COR-L47 (cell line): Measurements from ENCODE around the gene TUBA4A.

Experiments
- DNase-seq: peaks from one replicate; lab custom pipeline; 2025; lab: John Stamatoyannopoulos, UW

The TUBA4A gene

DNA sequence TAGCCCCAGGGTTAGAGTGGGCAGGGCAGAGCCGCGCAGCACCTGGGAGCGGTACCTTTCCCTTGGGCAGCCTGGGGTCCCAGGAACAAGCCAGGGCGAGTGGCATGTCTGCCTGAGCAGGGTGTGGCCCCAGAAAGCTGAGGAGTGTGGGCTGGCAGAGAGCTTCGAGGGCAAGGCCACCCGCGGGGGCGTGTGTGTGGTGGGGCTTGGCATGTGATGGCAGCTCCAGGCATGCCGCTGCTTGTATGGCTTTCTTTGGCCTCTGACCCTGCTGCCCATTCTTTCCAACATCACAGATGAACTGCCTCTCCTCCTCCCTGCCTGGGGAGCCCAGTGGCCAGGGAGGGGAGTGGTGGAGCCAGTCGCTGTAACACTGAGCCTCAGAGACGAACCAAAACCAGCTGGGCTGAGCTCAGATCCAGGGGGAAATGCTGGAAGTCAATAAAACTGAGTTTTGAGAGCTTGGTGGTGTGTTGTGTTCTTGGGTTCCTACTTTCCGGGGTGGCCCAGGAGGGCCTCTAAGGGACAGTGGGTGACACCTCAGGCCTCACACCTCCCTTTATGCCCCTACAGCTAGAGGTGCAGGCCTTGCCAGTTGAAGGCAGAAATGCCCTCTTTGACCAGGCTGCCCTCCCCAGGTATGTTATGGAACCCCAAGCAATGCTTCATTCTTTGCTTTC lies 32.9 kb upstream of the TUBA4A start:
- no peak for DNase-seq

DNA sequence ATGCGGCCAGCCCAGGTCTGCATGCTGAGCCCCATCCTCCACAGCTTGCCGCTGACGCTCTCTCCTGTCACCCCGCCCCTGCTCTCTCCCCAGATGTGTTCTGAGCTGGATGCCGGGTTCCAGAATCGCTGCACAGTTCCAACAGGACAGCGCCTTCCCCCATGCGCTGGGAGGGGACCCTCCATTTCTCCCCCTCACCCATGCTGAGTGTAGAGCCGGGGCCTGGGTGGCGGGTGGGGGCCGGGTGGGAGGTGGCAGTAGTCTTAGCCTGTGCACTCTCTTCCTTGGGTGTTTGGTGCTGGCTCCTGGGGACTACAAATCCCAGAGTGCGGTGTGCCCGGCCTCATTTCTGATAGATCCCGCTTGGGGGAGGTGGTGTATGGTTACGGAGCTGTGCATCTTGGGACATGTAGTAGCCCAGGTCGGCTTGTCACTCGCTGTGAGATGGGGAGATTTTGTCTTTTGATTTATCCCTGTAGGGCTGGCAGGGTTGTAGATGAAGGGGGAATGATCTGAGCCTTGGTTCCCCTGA lies 32.2 kb upstream of the TUBA4A start:
- no peak for DNase-seq

DNA sequence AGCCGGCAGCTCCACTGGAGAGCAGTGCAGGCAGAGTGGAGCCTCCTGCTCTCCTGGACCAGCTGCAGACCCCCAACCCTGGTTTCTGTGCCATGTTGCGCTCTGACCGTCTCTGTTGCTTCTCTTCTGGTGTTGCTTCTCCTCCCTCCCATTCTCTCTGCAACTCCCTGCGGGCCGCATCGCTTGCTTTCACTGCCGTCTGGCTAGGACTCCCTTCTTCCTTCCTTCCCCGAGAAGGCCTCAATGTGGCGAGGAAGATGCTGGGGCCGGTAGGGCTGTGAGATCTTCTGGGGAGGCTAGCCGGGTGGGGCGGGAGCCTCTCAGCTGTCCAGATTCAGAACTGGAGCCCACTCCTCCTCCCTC lies 31.6 kb upstream of the TUBA4A start:
- no peak for DNase-seq

DNA sequence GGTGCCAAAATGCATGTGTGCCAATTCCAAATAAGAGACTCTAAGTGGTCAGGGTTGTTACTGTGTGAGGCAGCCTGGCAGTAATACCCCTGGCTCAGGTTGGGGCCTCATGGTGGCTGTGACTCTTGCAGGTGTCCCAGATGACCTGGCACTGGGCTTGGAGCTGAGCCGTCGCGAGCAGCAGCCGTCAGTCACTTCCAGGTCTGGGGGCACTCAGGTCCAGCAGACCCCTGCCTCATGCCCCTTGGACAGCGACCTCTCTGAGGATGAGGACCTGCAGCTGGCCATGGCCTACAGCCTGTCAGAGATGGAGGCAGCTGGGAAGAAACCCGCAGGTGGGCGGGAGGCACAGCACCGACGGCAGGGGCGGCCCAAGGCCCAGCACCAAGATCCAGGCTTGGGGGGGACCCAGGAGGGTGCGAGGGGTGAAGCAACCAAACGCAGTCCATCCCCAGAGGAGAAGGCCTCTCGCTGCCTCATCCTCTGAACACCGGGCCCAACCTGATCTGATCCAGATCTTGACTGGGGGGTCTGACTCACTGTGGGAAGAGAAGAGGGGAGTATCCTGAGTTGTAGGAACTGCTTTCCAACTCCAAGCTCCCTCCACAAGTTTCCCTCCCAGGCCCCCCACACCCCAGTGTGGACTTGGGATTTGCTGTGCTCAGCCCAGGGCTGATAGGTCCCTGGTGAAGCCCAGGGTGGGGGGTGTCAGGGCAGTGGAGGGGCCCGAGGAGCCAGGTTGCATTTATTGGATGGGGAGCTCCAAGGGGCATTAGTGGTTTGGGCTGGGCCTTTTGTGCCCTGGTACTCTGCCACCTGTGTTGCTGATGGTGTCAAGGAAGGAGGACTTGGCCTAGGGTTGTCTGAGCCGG lies 31.0 kb upstream of the TUBA4A start:
- DNase-seq, result no peak

DNA sequence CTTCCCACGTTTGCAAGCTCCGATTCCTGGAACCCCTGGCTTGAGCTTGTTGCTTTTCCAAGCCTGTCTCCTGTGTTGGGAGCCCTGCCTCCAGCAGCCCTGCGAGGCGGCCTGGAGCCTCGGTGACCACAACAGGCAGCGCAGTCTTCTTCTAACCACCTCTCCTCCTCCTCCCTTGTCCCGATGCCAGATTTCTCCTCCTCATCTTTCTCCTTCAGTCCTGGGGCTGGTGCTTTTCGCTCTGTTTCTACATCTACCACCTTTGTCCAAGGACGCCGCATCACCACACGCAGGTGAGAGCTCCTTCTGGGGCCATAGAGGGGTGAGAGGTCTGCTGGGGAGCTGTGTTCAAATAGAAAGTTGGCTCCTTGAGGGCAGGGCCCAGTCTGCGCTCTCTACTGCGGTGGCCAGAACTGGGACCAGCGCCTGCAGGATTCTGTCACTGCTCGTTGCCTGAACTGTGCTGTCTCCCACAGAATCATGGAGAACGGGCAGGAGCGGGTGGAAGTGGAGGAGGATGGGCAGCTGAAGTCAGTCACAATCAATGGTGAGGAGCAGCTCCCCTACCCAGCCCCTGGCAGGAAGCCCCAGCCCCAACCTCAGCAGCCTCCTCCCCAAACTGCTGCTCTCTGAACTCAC lies 29.3 kb upstream of the TUBA4A start:
- DNase-seq, result no peak

DNA sequence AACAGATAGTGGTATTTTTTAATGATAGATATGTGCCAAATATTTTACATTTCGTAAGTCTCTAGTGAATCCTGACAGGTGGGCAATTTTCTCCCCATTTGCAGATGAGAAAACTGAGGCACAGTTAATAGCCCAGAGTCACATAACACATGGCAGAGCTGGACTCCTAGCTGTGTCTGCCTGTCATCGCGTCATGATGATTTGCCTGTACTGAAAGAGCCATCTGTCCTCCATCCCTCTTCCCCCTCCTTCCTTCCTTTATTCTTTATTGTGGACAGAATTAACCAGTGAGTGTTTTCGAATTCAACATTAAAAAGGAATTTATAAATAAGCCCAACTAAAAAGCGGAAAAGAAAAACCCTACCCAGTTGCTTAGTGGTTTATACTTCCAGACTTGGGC lies 28.7 kb upstream of the TUBA4A start:
- DNase-seq, result no peak

DNA sequence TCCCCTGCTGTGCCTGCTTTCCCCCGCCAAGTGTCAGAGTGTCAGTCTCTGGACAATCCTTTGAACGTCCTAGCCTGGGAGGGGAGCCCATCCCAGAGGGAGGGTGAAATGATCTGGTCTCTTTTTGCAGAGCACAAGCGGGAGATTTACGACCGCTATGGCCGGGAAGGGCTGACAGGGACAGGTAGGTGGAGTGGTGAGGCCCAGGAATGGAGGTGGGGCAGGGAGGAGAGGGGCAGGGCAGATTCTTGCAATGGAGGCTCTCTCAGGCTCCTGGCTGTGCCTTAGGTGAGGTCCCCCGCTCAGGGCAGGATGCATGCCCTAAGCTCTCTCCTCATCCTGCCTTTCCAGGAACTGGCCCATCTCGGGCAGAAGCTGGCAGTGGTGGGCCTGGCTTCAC lies 27.9 kb upstream of the TUBA4A start:
- no peak for DNase-seq

DNA sequence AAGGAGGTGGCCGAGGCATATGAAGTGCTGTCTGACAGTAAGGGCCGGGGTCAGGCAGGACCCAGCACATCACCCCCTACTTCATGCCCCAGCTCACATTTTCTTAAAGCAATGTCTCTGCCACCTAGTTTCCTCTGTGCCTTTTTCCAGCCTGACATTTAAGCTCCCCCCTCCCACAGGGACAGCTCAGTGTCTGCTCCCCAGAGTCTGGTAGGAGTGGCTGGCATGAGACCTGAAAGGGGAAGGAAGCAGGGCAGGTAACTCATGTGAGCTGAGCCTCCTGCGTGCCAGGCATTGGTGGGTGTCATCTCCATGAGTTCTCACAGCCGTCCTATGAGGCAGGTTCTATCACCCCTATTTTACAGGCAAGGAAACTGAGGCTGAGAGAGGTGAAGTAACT lies 26.9 kb upstream of the TUBA4A start:
- no peak for DNase-seq

DNA sequence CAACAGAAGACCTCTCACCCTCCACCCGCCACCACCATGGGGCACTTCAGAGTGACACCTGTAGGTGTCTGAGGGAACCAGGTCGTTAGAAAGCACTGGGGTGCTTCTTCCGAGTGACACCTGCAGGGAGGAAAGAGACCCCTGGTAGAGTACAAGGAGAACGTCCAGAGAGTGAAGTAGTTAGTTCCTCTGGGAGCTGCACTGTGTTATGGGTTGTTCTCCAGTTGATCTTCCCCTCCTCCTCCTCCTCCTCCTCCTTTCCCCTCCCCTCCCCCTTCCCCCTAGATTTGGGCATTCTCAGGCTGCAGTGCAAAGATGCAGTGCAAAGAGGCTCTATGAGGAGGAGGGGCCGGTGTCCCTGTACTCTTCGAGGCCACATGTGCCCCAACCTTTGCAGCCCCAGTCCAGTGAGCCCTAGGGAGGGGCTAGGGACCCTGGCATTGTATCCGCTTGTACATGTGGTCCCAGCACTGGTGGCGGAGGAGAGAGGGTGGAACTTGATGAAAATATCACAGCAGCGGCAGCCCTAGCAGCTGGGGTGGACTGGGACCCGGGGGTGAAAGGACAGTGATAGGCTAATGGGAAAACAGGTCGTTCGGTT lies 26.3 kb upstream of the TUBA4A start:
- DNase-seq, result no peak

DNA sequence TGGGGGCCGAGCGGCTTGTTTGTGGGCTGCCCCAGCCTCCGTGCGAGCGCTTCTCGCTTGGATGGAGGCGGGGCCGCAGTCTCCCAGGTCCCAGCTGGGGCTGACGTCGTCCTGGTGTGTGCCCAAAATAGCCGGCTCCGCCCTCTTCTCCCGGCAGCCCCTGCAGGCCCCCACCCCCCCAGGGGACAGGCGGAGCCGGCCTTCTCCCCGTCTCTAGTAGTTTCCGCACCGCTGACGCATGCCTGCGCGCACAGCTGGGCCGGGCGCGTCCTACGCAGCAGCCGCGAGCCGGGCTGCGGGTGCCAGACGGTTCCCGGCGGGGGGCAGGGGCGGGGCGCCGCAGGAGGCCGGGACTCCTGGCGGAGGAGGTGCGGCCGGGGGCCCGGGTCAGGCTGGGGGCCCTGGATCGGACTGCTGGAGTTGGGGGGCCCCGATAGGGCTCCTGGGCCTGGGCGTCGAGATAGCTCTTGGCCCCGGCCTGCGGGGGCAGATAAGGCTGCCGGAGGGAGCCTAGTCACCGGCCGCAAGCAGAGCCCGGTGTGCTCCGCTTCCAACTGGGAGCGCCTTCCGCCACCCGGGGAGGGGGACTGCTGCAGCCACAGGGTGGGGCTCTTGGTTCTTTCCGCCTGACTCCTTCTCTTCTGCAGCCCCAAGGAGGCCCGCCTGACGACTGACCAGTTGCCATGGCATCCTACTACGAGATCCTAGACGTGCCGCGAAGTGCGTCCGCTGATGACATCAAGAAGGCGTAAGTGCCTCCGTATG lies 25.6 kb upstream of the TUBA4A start, which contains the start of gene DNAJB2:
TSS of gene DNAJB2 (plus strand) at position 216 of the 765 bp plus-strand sequence. CDS start at position 684, 468 bp downstream.
- DNase-seq, result peak; percentile 98

DNA sequence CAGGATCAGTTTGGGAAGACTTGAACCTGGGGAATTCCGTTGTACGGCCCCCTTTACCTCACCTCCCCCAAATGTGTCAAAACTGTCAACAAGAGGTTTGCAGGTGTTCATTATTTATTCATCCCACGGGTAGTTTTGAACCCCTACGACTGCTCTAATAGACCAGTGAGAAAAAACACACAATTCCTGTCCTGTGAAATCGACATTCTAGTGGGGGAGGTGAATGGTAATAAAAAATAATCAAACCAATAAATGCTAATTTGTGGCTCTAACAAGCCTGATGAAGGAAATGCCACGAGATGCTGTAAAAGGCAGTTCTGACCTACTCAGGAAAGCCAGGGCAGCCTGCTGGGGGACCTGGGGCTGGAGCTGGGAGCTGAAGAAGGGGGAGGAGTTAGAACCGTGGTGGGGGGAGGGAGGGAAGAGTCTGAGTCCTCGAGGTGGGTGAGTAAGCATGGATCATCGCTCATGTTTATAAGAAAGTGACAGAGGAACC lies 25.0 kb upstream of the TUBA4A start:
- DNase-seq, result no peak

DNA sequence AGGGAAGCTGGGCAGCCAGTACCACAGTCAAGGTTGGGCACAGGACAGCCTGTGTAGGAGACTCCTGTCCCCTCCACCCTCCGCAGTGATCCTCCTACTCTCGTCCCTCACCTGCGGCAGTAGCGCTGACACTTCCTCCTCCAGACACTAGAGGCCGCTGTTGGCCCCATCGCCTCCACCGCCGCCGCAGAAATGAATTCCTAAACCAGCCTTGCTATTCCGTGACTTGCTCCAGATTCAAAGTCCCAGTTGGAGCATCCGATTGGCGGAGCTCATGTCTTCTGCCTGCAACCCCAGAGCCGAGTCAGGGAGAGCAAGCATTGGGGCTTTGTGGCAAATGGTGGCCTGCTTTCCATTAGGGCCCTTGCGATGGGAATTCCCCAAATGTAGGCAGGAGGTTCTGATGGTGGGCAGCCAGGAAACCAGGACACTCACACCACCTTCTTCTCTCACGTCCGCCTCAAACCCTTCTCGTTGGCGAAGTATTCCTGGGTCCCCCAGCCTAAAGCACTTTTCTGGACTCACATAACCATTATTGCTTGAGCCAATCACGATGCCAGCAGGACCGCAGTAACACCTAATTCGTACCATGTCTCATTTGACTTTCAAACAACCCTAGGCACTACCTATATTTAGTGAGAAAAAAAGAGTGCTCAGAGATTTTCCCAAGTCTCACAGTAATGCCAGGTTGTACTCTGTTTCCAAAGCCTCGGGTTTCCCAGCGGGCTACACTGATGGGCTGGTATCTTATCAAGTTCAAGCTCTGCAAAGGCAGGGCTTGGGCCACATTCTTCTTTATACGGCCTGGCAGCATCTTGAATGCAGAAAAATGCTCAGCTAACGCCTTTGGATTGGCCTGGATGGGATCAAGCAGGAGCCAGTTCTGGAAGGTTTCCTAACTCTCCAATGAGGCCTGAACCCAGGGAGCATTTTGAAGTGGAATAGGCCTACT lies 24.3 kb upstream of the TUBA4A start:
- peak; percentile 69 for DNase-seq

DNA sequence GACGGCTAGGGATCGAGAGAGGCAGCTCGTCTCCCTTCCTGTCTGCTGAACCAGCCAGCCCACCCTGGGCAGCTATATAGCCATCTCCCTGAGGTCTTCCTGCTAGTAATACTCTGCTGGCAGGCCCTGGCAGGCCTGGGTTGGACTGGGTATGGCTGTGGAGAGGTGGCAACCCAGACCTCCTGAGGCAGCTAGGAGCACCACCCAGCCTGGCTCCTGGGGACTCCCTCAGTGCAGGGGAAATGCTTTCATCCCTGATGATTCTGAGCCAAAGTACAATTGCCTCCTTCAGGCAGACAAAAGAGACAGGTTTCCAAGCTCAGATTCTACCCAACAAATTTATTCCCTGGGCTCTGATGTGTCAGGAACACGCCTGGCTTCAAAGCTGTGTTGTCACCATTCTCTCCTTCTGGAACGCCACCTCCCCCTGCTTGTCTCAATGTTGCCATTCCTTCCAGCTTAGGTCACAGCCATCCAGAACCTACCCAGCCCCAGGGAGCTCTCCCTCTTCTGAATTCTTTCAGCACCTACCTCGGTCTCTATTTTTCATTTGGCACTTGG lies 20.7 kb upstream of the TUBA4A start:
- no peak for DNase-seq

DNA sequence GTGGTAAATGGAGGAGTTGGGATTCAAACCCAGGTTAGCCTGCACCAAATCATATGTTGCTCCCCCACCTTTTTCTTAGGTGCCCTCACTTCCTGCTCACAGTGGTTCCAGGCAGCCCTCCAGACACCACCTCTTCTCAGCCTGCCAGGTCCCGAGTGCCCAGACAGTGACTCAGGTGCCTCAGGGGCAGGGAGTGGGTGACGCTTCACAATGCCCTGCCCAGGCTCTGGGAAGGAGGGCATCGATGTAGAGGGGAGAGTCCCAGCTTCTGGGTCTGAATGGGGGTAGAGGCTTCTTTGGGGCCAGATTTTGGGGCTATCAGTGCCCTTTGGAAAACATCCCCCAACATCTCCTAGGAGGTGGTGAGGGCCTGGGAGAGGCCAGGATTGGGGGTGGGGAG lies 20.2 kb upstream of the TUBA4A start:
- DNase-seq, result no peak

DNA sequence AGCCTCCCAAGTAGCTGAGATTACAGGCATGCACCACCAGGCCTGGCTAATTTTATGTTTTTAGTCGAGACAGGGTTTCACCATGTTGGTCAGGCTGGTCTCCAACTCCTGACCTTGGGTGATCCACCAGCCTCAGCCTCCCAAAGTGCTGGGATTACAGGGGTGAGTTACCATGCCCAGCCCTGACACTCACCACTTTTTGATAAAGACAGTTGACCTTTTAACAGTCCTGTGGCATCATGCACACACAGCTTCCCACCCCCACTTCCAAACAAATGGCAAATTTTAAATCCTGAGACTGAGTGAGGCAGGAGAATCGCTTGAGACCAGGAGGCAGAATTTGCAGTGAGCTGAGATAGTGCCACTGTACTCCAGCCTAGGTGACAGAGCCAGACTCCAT lies 19.3 kb upstream of the TUBA4A start:
- DNase-seq, result no peak

DNA sequence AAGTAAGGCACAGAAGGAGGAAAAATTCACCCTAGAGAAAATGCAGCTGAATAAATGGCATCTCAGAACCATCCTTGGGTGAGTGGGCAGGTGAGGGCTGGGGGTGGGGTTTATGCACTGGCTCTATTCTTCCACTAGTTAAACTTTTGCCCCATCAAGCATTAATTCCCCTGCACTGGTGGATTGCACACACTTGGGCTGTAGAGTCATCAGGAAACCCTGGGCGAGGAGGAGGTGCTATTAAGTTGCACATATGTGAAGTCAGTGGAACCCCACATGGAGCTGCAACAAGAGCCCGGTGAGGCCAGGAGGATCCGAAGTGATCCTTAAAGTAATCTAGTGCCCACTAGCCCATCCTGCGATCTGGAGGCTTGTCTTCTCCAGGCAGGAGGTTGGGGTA lies 18.6 kb upstream of the TUBA4A start:
- DNase-seq, result no peak

DNA sequence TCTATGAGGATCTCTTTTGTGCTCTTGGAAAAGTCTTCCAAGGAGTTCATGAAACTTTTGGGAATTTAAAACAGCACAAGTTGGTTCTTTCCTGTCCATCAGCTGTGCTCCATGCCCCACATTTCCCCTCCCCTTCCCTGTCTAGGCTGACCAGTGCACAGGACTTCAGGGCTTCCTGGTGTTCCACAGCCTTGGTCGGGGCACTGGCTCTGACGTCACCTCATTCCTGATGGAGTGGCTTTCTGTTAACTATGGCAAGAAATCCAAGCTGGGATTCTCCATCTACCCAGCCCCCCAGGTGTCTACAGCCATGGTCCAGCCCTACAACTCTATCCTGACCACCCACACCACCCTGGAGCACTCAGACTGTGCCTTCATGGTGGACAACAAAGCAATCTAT lies 17.3 kb upstream of the TUBA4A start:
- DNase-seq, result no peak

DNA sequence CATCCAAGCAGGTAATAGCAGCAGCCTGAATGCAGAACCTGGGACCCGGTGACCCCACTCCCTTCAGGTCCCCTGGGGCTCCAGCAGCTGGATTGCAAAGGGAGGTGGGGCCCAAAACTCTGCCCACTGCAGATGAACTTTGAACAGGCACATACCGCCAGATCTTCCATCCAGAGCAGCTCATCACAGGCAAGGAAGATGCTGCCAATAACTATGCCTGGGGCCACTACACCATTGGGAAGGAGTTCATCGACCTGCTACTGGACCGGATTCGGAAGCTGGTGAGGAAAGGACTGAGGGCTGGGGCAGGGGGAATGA lies 16.3 kb upstream of the TUBA4A start:
- no peak for DNase-seq

DNA sequence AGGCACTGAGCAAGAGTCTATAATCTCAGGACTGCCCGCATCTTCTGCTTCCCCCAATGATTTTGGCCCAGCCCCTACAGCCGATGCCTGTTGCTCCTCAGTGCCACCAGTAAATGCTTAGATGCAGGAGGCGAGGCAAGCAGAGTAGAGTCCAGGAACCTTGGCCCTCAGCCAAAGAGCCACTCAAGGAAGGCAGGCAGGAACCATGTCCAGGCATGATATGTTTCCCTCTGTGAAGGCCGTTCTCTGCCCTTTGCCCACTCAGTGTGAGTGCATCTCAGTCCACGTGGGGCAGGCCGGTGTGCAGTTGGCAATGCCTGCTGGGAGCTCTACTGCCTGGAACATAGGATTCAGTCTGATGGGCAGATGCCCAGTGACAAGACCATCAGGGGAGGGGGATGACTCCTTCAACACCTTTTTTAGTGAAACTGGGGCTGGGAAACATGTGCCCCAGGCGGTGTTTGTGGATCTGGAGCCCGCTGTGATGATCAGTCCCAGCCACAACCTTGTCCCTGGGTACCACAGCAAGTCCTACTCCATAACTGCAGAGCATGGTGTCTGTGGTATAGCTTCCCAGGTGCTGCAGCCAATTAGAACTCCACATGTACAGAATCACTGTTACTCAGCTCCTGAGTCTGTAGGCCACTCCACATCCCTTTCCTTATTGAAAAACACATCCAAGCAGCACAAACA lies 15.8 kb upstream of the TUBA4A start:
- DNase-seq, result peak; percentile 43

DNA sequence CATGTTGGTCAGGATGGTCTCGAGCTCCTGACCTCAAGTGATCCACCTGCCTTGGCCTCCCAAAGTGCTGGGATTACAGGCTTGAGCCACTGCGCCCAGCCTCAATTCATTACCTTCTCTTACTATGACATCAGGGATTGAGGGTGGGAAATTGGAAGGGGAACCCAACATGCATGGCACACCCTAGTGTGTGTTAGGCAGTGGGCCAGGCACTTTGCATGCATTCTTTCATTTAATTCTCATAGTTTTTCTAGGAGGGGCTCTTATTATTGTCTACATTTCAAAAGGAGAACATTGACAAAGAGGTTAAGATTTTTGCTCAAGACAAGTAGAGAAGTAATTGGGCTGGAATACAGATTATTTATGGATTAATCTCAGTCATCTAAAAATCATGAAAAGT lies 14.6 kb upstream of the TUBA4A start:
- no peak for DNase-seq
